ENCODE data around the gene SLC6A1. TPM values are rescaled to one million over a fixed set of nuclear protein-coding genes. Genes with fewer than 3 reads are reported as not detected.
"Not testable (repeated sequence)": the region's sequence is repeated elsewhere in the genome, so short reads cannot be mapped to it uniquely, and the experiment has no call there.

SLC6A1 gene
- total RNA-seq, 1 experiment from 2014 or later: not detected

DNA sequence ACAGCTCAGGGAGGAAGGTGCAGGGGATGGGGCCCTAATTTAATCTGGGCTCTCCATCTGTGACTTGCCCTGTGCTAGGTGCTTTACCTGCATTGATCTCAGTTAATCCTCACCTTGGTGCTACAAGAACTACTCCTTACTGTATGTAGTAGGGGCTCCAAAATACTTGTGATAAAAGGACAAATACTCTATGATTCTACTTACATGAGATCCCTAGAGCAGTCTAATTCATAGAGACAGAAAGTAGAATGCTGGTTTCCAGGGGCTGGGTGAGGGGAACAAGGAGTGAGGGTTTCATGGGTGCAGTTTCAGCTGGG, 67.2 kb downstream of the SLC6A1 start:
- no peak for DNase-seq (ENCODE audit: low spot score)

DNA sequence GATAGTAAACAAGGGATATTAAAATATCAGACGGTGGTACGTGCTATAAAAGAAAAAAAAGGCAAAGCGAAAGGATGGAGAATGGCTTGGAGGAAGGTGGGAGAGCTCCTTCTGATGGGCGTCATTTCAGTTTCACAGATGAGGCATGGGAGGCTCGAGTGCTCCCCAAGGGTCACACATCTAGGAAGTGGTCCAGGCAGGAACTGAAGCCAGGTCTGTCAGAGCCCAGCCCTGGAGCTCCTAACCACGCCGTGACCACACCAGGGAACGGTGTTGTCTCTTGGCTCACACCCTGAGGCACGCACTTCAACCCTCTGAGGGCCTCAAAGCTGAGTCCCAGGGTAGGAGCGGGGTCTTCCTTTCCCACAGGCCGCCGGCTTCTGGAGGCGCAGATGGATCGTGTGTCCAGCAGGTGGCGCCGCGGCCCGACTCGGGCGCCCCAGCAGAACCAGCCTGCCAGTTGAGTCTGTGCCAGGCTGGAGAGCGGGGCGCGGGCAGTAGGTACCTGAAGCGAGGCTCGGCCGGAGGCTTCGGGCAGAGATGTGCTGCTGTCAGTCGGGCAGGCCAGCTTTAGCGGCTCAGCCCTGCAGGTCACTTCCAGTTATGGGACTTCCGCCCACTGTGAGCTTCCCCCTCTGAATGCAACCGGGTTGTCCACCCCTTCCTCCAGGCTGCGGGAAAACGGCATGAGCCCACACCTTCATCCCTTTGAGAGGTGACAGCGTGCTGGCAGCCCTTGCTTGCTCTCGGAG, 68.1 kb downstream of the SLC6A1 start:
- DNase-seq (ENCODE audit: low spot score): peak; percentile 39

- not testable (repeated sequence) for DNase-seq (ENCODE audit: low spot score)
Measured at GRCh38 chr3:11061268-11061871, 68.8 kb downstream of the SLC6A1 start.

GRCh38 chr3:11062704-11063103, 70.2 kb downstream of the SLC6A1 start:
- DNase-seq (ENCODE audit: low spot score): no peak

- no peak for DNase-seq (ENCODE audit: low spot score)
Measured at GRCh38 chr3:11071096-11071755, 78.7 kb downstream of the SLC6A1 start.

- no peak for DNase-seq (ENCODE audit: low spot score)
Measured at GRCh38 chr3:11072631-11073030, 80.1 kb downstream of the SLC6A1 start.

GRCh38 chr3:11074011-11074410, 81.5 kb downstream of the SLC6A1 start:
- no peak for DNase-seq (ENCODE audit: low spot score)

DNA sequence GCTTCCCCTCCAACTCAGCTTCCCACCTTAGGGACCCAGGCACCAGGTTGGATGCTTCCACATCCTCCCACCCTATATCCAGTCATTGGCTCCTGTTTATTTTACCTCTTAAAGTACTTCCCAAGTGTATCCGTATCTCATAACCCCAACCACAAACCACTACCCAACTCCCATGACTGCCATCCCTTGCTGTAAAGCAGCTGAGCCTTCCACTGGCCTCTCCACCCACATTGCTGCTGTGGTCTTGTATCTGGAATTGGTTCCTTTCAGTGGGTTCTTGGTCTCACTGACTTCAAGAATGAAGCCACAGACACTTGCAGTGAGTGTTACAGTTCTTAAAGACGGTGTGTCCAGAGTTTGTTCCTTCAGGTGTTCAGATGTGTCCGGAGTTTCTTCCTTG, 81.9 kb downstream of the SLC6A1 start:
- DNase-seq (ENCODE audit: low spot score): no peak

GRCh38 chr3:11075122-11075521, 82.6 kb downstream of the SLC6A1 start:
- not testable (repeated sequence) for DNase-seq (ENCODE audit: low spot score)

GRCh38 chr3:11076711-11077110, 84.2 kb downstream of the SLC6A1 start:
- DNase-seq (ENCODE audit: low spot score): no peak

- no peak for DNase-seq (ENCODE audit: low spot score)
Measured at GRCh38 chr3:11077466-11077865, 84.9 kb downstream of the SLC6A1 start.

DNA sequence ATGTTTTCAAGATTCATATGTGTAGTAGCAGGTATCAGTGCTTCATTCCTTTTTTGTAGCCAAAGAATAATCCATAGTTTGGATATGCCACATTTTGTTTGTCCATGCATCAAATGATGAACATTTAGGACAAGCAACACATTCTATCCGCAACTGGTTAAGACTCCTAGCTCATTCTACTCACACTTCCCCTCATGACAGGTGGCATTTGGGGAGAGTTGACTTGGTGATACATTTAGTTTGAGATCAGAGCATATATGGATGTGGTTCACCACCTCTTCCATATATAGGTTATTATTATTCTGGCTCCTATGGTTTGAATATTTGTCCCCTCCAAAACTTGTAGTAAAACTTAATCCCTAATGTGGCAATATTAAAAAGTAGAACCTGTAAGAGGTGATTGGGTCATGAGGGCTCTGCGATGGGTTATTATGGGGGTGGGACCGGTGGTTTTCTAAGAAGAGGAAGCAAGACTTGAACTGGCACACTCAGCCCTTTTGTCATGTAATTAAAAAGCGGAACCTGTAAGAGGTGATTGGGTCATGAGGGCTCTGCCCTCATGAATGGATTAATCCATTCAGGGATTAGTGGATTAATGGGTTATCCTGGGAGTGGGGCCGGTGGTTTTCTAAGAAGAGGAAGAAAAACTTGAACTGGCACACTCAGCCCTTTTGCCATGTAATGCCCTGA, 86.4 kb downstream of the SLC6A1 start:
- DNase-seq (ENCODE audit: low spot score): no peak

DNA sequence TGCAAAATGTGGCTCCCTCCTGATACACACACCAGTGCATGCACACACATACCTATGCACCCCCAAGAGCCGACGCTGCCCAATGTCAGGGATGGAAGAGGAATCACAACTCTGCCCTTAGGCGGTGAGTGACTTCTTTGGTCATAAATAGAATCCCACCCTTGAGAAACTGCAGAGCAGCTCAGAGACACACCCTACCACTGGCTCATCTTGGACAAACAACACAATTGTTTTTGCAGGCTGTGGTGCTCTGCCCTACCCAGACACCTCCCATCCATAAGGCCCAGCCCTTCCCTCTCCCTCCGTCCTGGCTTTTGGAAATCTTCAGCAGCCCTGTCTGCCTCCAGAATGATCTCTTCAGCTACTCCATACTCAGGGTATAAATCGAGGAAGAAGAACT, 87.9 kb downstream of the SLC6A1 start:
- DNase-seq (ENCODE audit: low spot score): no peak

DNA sequence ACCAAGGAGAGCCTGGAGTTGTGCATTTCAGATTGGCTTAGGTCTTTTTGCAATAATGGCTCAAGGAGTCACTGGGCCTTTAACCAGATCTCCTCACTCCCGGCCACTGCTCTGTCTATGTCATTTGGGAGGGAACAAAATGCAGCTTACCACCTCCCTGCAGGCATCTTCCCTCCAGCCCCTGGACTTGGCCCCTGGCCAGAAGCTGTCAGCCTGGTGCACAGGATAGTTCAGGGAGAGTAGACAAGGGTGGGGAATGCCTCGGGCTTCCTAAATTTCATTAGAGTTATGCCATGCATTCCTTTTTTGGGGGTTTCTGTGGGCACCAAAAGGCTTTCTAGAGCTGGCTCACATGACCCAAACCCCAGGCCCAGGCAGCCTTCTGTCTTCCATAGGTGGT, 91.5 kb downstream of the SLC6A1 start:
- no peak for DNase-seq (ENCODE audit: low spot score)

DNA sequence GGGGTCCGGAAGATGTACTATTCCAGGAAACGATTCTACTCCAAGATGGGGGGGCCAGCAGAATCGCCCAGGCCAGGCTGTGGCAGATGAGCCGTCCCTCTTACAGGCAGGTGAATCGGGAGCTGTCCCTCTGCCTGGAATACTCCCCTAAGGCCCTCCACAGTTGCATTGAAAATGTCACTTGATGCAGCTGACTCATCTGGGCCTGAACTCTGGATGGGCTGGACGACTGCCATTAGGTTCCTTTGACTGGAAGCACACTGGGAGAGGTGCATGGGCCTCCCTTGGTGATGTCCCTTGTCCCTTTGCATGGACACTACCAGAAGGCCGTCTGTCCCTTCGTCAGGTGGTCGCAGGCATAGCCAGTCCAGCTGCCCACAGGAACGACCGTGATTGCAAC, 92.1 kb downstream of the SLC6A1 start:
- no peak for DNase-seq (ENCODE audit: low spot score)

GRCh38 chr3:11085093-11085840, 92.7 kb downstream of the SLC6A1 start:
- no peak for DNase-seq (ENCODE audit: low spot score)

DNA sequence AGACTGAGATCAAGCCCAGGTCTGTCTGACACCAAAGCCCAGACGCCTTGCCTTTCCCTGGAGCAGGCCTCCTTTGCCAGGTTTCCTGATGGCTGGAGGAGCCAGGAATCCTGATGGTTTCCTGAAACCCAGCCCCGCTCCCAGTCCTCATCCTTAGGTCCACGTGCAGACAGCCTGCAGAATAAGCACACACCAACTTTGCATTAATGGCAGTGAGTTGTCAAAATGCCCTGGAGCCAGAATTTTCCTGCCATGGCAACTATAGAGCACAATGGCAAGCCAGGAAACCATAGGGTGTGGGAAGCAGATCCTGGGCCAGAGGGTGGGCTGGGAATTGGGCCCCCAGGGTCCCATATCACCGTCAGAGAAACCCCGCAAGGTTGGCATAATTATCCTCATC, 94.3 kb downstream of the SLC6A1 start:
- no peak for DNase-seq (ENCODE audit: low spot score)

- DNase-seq (ENCODE audit: low spot score): no peak
Measured at GRCh38 chr3:11088066-11088465, 95.5 kb downstream of the SLC6A1 start.

- DNase-seq (ENCODE audit: low spot score): no peak
Measured at GRCh38 chr3:11088831-11089230, 96.3 kb downstream of the SLC6A1 start.

Measured in H4 (cell line).